NOMO-1 (cell line): ENCODE results near the gene KIF13A.
"Not testable (repeated sequence)": the region's sequence is repeated elsewhere in the genome, so short reads cannot be mapped to it uniquely, and the experiment has no call there.

Source experiments
- DNase-seq, 2 experiments: peaks; one replicate each; lab custom pipeline; 2025; ENCODE audit not compliant: unreplicated experiment in 2 of 2; lab: John Stamatoyannopoulos, UW

KIF13A gene

GRCh38 chr6:17971128-17972073, 16.0 kb downstream of the KIF13A start:
- DNase-seq, result no peak

GRCh38 chr6:17968876-17969275, 18.6 kb downstream of the KIF13A start:
- no peak for DNase-seq

- DNase-seq, result no peak
Observed at GRCh38 chr6:17967668-17968518, 19.5 kb downstream of the KIF13A start.

GRCh38 chr6:17966451-17966850, 21.0 kb downstream of the KIF13A start:
- DNase-seq, result no peak

- DNase-seq, result no peak
Observed at GRCh38 chr6:17965397-17965796, 22.0 kb downstream of the KIF13A start.

GRCh38 chr6:17964633-17965032, 22.8 kb downstream of the KIF13A start:
- no peak for DNase-seq

- no peak for DNase-seq
Observed at GRCh38 chr6:17962436-17963031, 24.9 kb downstream of the KIF13A start.

- DNase-seq, result no peak
Observed at GRCh38 chr6:17959302-17959701, 28.1 kb downstream of the KIF13A start.

GRCh38 chr6:17957904-17958620, 29.4 kb downstream of the KIF13A start:
- DNase-seq, result no peak

GRCh38 chr6:17957498-17957897, 29.9 kb downstream of the KIF13A start:
- no peak for DNase-seq

- DNase-seq, result no peak
Observed at GRCh38 chr6:17957086-17957485, 30.3 kb downstream of the KIF13A start.

GRCh38 chr6:17950095-17950494, 37.3 kb downstream of the KIF13A start:
- DNase-seq, result no peak

GRCh38 chr6:17949168-17949567, 38.3 kb downstream of the KIF13A start:
- no peak for DNase-seq

- DNase-seq, result no peak
Observed at GRCh38 chr6:17948725-17949124, 38.7 kb downstream of the KIF13A start.

- DNase-seq, result not testable (repeated sequence)
Observed at GRCh38 chr6:17947574-17947973, 39.9 kb downstream of the KIF13A start.

GRCh38 chr6:17945575-17945974, 41.9 kb downstream of the KIF13A start:
- no peak for DNase-seq

GRCh38 chr6:17945111-17945510, 42.3 kb downstream of the KIF13A start:
- no peak for DNase-seq

- DNase-seq, result no peak
Observed at GRCh38 chr6:17941318-17941717, 46.1 kb downstream of the KIF13A start.

GRCh38 chr6:17940151-17940792, 47.2 kb downstream of the KIF13A start:
- no peak for DNase-seq

- no peak for DNase-seq
Observed at GRCh38 chr6:17938901-17939300, 48.5 kb downstream of the KIF13A start.
